DMS153 (cell line): ENCODE data around the gene ZC3H6.
"Not testable (repeated sequence)": the region's sequence is repeated elsewhere in the genome, so short reads cannot be mapped to it uniquely, and the experiment has no call there.

Experiments used
- DNase-seq: peaks from one replicate; lab custom pipeline; 2025; lab: John Stamatoyannopoulos, UW

Gene ZC3H6

DNA sequence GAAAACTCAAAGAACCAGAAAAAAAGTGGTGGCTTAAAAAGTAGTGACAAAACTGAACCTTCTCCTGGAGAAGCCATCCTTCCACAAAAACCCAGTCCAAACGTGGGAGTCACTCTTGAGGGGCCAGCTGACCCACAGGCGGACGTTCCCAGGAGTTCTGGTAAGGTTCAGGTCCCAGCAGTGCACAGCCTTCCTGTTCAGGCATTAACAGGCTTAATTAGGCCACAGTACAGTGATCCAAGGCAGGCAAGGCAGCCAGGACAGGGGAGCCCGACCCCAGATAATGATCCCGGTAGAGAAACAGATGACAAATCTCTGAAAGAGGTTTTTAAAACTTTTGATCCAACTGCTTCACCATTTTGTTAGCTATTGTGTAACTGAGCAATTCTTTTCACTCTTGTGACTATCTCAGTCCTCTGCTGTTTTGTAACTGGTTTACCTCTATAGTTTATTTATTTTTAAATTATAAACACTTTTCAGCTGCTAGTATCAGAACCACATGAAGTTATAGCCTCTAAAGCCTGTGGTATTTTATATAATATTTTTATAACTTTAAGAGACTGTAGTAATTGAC lies 56.8 kb downstream of the ZC3H6 start:
- no peak for DNase-seq

DNA sequence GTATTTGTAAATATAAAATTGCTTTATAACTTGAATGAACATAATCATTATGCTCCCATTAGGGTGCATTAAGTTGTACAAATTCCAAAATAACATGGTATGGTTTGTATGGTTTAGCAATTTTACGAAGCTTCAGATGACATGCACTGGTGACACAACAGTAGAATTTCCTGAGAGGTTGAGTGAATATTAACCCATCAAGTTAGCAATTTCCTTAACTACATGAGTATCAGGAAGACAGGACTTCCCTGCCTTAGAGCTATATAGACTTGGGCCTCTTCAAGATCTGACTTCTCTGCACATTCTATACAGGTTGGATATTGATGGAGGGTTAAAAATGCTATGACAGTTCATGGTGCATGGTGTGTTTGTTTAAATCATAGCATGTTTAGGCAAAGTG lies 60.2 kb downstream of the ZC3H6 start:
- DNase-seq: no peak

DNA sequence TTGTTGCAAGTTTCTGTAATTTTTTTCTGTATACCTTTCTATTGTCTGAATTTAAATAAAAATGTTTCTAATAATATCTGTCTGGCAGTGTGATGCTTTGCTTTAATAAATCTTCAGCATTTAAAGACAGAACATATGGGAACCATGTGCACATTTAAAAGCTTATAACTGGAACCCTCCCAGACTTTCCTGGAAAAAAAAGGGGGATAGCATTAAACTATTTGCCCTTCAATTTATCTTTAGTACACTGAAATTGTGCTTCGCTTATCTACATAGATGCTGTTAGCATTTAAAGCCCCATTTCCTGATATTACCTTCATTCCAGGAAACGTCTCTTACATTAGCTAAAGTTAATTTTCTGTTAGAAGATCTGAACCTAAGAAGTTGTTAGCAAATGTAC lies 64.6 kb downstream of the ZC3H6 start:
- no peak for DNase-seq

DNA sequence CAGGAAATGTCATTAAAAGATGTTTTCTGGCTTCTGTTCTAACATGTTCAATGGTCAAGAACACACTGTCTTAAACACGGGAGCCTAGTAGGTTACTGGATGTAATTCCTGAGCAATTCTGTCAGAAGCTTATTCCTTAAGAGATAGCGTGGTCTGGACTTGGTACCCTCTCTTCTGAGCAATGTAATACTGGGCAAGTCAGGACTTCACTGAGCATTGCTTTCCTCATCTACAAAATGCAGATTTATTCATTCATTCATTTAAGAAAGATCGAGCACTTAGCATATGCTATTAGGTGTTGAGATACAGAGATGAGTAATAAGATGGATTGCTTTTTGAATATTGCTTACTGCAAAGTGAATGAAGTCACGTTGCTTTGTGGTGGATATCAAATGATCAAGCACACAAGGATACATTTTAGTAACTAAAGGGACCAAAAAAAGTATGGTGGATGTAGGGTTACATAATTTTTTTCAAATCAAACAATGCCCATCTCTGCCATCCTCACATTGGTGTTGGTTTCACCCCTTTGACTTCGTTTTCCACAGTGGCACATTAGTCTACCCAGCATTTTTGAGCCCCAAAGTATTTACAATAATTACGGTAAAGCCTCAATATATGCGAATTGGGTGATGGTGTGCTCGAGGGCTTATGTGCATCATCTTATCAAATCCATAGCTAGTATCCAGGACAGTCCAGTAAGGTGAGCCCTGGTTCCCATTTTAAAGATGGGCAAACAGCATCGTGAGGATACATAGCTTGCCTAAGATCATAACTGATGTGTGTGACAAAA lies 65.3 kb downstream of the ZC3H6 start:
- no peak for DNase-seq

DNA sequence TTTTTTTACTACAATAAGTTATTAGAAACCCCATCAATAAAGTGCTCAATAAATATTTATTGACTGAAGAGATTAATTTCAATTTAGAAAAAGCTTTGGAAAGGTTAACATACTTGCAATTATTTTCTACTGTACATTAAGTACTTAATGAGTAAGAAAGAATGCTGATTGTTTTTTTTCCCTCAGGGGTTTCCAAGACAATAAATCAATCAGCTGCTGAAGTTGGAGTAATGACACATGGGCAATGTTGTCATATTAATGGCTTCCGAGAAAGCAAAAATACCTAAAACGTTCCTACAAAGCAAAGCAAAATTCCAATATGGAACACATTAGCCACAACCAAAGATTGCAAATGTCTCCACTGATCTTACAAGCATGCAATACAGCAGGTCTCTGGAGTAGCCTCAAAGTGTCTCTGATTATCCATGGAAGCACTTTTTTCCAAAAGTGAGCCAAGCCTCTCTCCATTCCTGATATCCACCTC lies 66.7 kb downstream of the ZC3H6 start:
- no peak for DNase-seq

DNA sequence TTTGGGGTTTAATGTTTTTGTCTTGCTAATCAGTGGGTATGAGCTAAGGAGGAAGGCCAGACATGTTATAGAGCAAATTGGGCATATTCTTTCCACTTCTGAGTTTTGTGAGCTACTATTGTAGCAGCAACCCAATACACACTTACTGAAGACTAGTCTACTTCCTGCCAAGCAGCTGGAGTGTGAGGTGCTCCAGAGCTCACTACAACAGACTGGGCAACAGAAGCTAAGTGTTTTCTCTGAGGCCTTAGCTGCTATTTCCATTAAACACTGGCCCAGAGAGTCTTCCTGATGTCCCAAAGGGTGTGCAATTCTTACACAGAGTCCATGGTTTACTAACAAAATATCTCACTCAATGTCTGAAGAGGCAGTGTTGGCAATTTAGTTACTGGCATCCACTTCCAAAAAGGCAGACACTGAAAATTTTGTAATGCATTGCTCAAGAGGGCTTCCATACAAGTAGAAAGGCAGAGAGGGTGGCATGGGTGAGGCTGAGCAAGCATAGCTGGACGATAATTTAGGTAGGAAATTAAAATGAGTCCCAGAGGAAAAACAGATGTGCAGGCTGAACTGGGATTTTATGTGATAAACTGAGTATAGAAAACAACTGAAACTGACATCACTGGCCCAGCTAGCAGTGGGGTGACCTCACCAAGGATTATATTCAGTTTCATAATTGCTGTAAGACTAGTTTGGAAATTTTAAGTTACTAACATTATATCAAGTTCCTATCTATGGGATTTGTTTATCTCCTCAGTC lies 68.6 kb downstream of the ZC3H6 start:
- no peak for DNase-seq

DNA sequence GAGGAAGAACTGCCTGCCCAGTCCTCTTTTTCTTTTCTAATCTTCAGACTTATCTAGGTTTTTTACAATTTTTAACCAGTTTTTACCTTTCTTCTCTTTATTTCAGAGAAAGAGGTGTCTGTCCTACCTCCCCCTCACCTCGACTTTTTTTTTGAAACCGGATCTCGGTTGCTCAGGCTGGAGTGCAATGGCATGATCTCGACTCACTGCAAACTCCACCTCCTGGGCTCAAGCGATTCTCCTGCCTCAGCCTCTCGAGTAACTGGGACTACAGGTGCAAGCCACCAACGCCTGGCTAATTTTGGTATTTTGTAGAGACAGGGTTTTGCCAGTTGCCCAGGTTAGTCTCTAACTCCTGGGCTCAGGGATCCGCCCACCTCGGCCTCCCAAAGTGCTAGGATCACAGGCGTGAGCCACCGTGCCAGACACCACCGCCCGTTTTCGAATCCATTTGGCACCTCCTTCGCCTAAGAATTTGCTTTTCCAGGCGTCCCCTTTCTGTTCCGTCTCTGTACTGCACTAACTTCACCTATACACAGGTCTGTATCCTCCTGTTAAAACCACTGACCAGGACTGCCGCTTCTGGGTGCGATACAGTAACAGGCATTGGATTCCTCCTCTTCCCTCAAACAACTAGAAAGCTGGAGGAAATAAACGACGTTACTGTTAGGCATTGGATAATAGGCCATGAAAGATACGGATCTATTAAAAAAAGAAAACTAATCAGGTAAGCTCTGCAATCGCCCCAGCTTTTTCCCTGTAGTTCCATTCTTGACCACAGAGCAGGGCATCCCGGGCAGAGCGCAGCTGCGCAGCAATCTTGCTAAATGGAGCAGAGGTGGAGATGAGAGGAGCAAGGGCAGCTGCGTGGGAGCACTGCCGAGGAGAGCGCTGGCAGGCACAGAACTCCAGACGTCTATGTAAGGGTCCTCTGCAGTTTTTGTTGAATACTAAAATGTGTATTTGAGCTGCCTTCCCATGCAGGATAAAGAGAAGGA lies 69.9 kb downstream of the ZC3H6 start:
- DNase-seq: no peak

DNA sequence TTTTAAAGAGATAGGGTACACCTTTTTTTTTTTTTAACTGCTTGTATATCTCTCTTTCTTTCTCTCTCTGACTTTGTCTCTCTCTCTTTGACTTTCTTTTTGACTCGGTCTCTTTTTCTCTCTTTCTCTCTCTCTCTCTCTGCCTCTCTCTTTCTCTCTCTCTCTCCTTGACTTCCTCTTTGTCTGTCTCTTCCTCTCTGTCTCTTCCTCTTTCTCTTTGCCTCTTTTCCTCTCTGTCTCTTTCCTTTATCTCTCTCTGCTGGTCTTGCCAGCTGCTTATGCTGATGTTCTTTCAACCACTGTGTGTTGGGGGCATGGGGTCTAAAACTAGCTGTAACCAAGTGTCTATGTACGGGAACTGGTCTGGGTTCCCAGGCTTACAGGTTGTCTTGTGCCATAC lies 76.9 kb downstream of the ZC3H6 start:
- not testable (repeated sequence) for DNase-seq

DNA sequence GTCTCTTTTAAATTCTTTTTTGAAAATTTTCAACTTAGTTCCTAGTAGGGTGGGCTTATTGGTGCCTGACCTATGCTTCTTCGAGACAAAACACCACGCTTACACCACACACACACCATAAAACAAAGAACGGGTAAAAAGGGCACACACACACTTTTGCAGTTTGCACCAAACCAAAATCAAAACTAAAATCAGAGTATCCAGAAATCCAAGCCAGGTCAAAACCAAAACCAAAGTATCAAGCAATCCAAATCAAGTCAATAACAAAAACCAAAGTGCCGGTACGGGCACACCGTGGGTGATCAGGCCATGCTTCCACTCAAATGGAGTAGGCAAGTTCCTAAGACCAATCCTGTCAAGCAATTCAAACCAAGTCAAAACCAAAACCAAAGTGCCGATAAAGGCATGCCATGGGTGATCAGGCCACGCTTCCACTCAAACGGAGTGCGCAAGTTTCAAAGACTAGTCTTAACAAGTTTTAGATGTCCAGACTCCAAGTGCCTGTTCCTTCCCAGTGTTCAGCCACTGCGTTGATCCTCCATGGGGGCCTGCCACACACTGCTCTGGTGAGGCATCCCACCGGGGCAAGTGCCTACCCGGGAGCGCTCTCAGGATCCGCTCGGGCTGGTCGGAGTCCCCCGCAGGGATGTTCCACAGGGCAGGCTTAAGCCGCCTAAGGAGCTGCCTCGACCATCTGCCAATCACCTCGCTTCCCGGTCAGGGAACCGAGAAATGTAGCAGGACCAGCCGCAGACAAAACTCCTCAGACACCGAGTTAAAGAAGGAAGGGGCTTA lies 77.6 kb downstream of the ZC3H6 start:
- not testable (repeated sequence) for DNase-seq

DNA sequence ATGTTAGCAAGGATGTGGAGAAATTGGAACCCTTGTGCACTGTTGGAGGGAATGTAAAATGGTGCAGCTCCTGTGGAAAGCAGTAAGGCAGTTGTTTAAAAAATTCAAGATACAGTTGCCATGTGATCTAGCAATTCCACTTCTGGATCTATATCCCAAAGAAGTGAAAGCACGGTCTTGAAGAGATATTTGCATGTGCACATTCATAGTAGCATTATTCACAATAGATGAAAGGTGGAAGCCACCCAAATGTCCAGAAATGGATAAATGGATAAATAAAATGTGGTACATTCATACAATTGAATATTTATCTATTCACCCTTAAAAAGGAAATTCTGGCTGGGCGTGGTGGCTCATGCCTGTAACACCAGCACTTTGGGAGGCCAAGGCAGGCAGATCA lies 78.9 kb downstream of the ZC3H6 start:
- DNase-seq: not testable (repeated sequence)

DNA sequence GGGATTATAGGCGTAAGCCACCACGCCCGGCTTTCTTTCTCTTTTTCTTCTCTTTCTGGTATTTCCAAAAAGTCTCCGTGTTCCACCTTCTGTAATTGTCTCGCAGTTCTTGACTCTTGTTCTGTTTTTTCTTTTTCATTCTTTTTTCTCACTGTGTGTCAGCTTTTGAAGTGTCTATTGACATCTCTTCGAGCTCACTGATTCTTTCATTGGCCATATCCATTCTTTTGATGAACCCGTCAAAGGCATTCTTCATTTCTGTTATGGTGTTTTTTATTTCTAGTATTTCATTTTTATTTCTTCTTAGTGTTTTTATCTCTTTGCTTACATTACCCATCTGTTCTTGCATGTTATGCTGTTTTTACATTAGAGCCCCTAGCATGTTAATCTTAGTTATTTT lies 84.7 kb downstream of the ZC3H6 start:
- not testable (repeated sequence) for DNase-seq
